Right cardiac atrium (tissue), 5 donors: ENCODE measurements around the gene TMEM123. TPM values are rescaled to one million over a fixed set of nuclear protein-coding genes. Genes with fewer than 3 reads are reported as not detected.
"Not testable (repeated sequence)": the region's sequence is repeated elsewhere in the genome, so short reads cannot be mapped to it uniquely, and the experiment has no call there.

Experiments
- ATAC-seq, 2 donors: fragments of 200-7000 bp; cut with Tn5 transposase; one replicate each; pipeline versions ENCODE4 v1.8.0 to v1.9.1; 2020; ENCODE audit warnings: moderate library complexity in 2 of 2, mild to moderate bottlenecking in 1 of 2
- DNase-seq, 3 donors: peaks; one replicate each; pipeline ENCODE4 v3.0.0-alpha.2; 2020
- H3K27ac ChIP-seq: one replicate; pipeline ENCODE4 v1.5.1; 2013; ENCODE audit warnings: mild to moderate bottlenecking, low read length, control low read depth, moderate library complexity
- H3K27me3 ChIP-seq: one replicate; pipeline ENCODE4 v1.6.1; 2013; ENCODE audit not compliant: control insufficient read depth, insufficient read depth
- H3K4me1 ChIP-seq: one replicate; pipeline ENCODE4 v1.6.1; 2013; ENCODE audit warnings: low read length; ENCODE audit not compliant: control insufficient read depth, insufficient read depth
- H3K4me3 ChIP-seq: one replicate; pipeline ENCODE4 v1.5.1; 2013; ENCODE audit warnings: low read length, control low read depth
- H3K9me3 ChIP-seq: one replicate; pipeline ENCODE4 v1.6.1; 2013; ENCODE audit warnings: low read length; ENCODE audit not compliant: control insufficient read depth
- WGBS: extraction: QIAGEN DNeasy Blood & Tissue Kit; methylation state at CpG from one replicate; pipeline ENCODE4 v1.1.7; 2013; 5-methylcytosine and 5-hydroxymethylcytosine counted together
- intact Hi-C, 4 donors: fragments of 100-400 bp; cut with DNase I; formaldehyde crosslinking; loops; one replicate each; pipeline versions ENCODE4 v1.11.0 to v1.14.0; 2022 to 2023
- polyA plus RNA-seq: library from polyadenylated mRNA; stranded (reverse); fragments of 200-250 nt; gene quantifications from one replicate; pipeline ENCODE4 v1.2.3, GENCODE V29; 2013
- total RNA-seq, 4 donors: library from RNA; stranded (reverse); fragmentation: NEBNext Ultra II Directional; extraction: Animal tissue kit (Norgen Biotek cat#: 25700); gene quantifications; one replicate each; pipeline ENCODE4 v1.2.1, GENCODE V29; 2021
- donor health status: healthy with polysubstance abuse.
- donor health status: DM: no; HTN: yes; CAD: no.
- donor health status: DM: no; HTN: no; CAD: no.
- donor health status: DM: no; HTN: yes; CAD: no; lungs with severe emphysema.
- donor health status: DM: yes; HTN: yes; CAD: no.

Gene TMEM123
- total and polyA plus RNA-seq, 5 donors, result 52.4 to 106 (median 101) TPM

DNA sequence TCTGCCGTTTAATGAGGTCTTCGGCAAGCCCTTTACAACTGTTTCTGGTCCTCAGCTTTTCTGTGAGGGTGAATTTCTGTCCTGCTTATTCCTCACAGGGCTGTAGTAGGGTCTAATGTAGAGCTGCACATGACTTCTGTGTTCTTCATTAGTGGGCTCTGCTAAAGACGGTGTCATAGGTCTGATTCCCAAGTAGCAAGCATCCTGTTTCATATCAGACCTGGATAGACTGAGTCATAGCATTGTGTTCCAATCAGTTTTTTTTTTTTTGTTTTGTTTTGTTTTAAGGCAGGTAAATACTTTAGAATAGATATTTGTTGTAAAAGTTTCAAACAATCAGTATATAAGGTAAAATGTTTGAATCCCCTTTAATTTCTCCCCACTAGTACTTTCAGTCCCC, 70.2 kb downstream of the TMEM123 start:
- ATAC-seq (peak in 1 of 2 donors; percentile 67), DNase-seq (no peak)
- H3K9me3 ChIP-seq, result no peaks in the 10 kb centered on the region
- H3K27me3 ChIP-seq, result no peaks in the 10 kb centered on the region
- no peak overlapping the region for H3K4me3 ChIP-seq
- 81% methylated on average over 3 of the region's 3 CpGs for WGBS
- intact Hi-C loops, result loop anchor here in 1 of 4 donors (10.0 kb wide), 1 partner anchor 72 kb away; the partner anchor contains the start of gene TMEM123
- peaks cover 2% of the 10 kb centered on the region for H3K4me1 ChIP-seq
- no peak overlapping the region for H3K27ac ChIP-seq

GRCh38 chr11:102378818-102379217, 73.7 kb downstream of the TMEM123 start:
- DNase-seq (no peak), ATAC-seq (no peak)
- H3K9me3 ChIP-seq, result no peaks in the 10 kb centered on the region
- H3K27me3 ChIP-seq, result no peaks in the 10 kb centered on the region
- H3K4me1 ChIP-seq, result no peaks in the 10 kb centered on the region
- H3K4me3 ChIP-seq, result no peak overlapping the region
- no peak overlapping the region for H3K27ac ChIP-seq
- intact Hi-C loops, result no loop called here

DNA sequence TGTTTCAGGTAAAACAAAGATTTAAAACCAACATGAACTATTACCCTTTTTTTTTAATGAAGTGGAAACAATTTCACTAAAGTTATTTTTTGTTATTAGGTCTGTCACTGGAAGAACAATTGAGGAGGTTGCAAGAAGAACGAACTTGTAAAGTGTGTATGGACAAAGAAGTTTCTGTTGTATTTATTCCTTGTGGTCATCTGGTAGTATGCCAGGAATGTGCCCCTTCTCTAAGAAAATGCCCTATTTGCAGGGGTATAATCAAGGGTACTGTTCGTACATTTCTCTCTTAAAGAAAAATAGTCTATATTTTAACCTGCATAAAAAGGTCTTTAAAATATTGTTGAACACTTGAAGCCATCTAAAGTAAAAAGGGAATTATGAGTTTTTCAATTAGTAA, 74.7 kb downstream of the TMEM123 start:
- Histone ChIP-seq H3K4me1 (no peaks in the 10 kb centered on the region), H3K9me3 (no peaks in the 10 kb centered on the region), H3K4me3 (no peak overlapping the region), H3K27me3 (no peaks in the 10 kb centered on the region), H3K27ac (no peak overlapping the region)
- 84% methylated on average over 2 of the region's 2 CpGs for WGBS
- ATAC-seq, result no peak
- no peak for DNase-seq
- intact Hi-C loops, result no loop called here

GRCh38 chr11:102375720-102376399, 76.7 kb downstream of the TMEM123 start:
- intact Hi-C loops, result no loop called here
- ATAC-seq (no peak), DNase-seq (no peak)
- Histone ChIP-seq H3K4me3 (no peak overlapping the region), H3K27ac (no peak overlapping the region), H3K4me1 (no peaks in the 10 kb centered on the region), H3K27me3 (no peaks in the 10 kb centered on the region), H3K9me3 (no peaks in the 10 kb centered on the region)
- WGBS, result 93% methylated on average over 5 of the region's 5 CpGs

GRCh38 chr11:102374633-102375424, 77.7 kb downstream of the TMEM123 start:
- H3K4me1 ChIP-seq, ATAC-seq, H3K27me3 ChIP-seq, intact Hi-C loops, H3K27ac ChIP-seq, H3K9me3 ChIP-seq, DNase-seq, H3K4me3 ChIP-seq: not testable (repeated sequence)
- WGBS, result 85% methylated on average over 31 of the region's 31 CpGs

- no peak overlapping the region for H3K4me3 ChIP-seq
- 94% methylated on average over 3 of the region's 3 CpGs for WGBS
- no peaks in the 10 kb centered on the region for H3K27me3 ChIP-seq
- H3K9me3 ChIP-seq, result no peaks in the 10 kb centered on the region
- H3K4me1 ChIP-seq, result no peaks in the 10 kb centered on the region
- intact Hi-C loops, result no loop called here
- H3K27ac ChIP-seq, result no peak overlapping the region
- ATAC-seq, result no peak
- DNase-seq, result no peak
These were observed 84.1 kb downstream of the TMEM123 start for GRCh38 chr11:102368472-102368871.

- DNase-seq, result no peak
- ATAC-seq, result peak in 1 of 2 donors; percentile 21
- H3K27me3 ChIP-seq, result no peaks in the 10 kb centered on the region
- no peaks in the 10 kb centered on the region for H3K9me3 ChIP-seq
- intact Hi-C loops, result no loop called here
- WGBS, result 26% methylated on average over 6 of the region's 6 CpGs
- H3K27ac ChIP-seq, result no peak overlapping the region
- no peak overlapping the region for H3K4me3 ChIP-seq
- no peaks in the 10 kb centered on the region for H3K4me1 ChIP-seq
These were observed 85.2 kb downstream of the TMEM123 start for GRCh38 chr11:102367364-102367763.

DNA sequence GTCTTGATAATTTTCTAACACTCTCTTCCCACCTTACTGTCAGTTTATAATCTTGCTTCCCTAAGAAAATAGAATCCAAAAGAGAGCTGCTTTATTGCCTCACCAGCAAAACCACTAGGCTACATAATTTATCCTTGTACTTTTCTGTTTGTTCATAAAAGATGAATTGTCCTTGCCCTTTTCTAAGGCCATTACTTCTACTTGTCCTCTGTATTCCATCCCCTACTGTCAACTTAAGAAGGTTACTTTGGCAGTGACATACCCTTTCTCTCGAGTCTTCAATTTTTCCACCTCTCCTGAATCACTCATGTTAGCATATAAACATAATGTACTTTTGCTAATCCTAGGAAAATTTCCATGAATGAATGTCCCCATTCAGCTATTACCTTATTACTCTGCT, 87.6 kb downstream of the TMEM123 start:
- H3K9me3 ChIP-seq, result no peaks in the 10 kb centered on the region
- ATAC-seq (no peak), DNase-seq (no peak)
- H3K27ac ChIP-seq, result no peak overlapping the region
- no peaks in the 10 kb centered on the region for H3K27me3 ChIP-seq
- no peak overlapping the region for H3K4me3 ChIP-seq
- WGBS, result 84% methylated on average over 1 of the region's 1 CpG
- H3K4me1 ChIP-seq, result no peaks in the 10 kb centered on the region
- intact Hi-C loops, result no loop called here

DNA sequence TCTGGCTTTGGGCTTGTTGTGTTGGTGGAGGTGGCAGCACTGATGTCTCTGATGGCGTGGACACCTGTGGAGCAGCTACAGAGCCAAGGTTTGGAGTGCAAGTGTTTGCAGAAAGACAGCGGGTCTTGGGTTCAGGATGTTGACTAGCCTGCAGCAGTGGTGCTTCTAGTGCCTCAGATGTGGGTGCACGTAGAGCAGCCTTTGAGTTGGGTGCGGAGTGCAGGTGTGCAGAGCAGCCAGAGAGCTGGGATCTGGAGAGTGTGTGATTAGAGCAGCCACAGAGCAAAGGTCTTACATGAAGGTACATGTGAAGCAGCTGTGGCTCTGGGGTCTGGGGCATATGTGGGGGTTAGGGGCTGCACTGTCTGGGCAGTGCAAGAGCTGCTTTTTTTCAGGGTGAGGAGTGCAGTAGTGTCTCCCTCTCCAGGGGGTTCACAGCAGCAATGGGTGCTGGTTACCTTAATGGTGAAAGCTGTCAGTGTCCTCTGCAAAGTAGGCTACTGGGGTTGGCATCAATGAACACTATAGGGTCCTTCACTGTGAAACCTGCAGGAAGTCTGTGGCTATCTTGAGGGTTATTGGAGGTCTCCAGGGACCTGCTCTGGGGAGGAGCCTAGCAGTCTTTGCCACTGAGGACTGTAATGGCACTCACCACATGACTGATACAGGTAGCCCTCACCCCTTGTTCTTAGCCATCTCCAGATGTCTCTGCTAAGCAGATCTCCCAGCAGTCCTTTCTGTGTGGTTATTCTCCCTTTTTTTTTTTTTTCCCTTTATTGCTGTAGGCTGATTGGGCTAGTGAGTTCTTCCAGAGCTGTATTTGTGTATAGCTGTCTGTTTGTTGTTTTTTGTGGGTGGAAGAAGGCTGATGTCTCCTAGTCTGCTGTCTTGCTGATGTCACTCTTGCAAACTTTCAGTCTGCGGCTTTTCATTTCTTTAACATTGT, 91.2 kb downstream of the TMEM123 start:
- no peaks in the 10 kb centered on the region for H3K9me3 ChIP-seq
- H3K4me3 ChIP-seq, result no peak overlapping the region
- no peak overlapping the region for H3K27ac ChIP-seq
- intact Hi-C loops, result no loop called here
- H3K27me3 ChIP-seq, result no peaks in the 10 kb centered on the region
- ATAC-seq (peak; percentile 18 to 29), DNase-seq (no peak)
- no peaks in the 10 kb centered on the region for H3K4me1 ChIP-seq
- 97% methylated on average over 5 of the region's 5 CpGs for WGBS

DNA sequence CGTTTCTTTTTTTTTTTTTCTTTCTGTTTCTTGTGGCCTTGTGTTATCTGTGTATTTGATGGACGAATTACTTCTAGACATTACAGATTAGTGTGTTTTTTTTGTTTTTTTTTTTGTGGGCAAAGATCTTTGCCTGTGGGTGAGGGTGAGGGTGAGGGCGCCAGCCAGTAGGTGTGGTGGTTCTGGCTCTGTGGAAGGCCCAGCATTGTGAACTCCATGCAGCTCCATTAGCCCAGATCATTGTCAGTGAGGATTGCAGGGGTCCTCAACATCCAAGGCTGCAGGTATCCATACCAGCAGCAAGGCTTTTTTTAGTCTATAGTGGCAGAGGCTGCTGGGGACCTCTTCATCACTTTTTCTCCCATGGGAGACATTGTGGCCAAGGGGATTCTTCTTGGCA, 91.9 kb downstream of the TMEM123 start:
- Histone ChIP-seq H3K4me3 (no peak overlapping the region), H3K9me3 (no peaks in the 10 kb centered on the region), H3K27me3 (no peaks in the 10 kb centered on the region), H3K27ac (no peak overlapping the region), H3K4me1 (no peaks in the 10 kb centered on the region)
- 96% methylated on average over 3 of the region's 3 CpGs for WGBS
- DNase-seq (no peak), ATAC-seq (no peak)
- intact Hi-C loops, result no loop called here

DNA sequence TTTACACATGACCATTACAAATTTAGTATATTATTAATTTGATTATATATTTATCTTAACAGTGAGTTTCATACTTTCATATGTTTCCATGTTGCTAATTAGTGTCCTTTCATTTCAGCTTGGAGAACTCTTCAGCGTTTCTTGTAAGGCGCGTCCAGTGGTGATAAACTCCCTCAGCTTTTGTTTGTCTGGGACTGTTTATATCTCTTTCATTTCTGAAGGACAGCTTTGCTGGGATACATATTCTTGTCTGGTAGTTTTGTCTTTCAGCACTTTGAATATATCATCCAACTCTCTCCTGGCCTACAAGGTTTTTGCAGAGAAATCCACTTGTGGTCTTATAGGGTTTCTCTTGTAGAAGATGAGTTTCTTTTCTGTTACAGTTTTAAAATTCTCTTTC, 93.2 kb downstream of the TMEM123 start:
- DNase-seq, result no peak
- 79% methylated on average over 3 of the region's 3 CpGs for WGBS
- Histone ChIP-seq H3K27ac (no peak overlapping the region), H3K9me3 (no peaks in the 10 kb centered on the region), H3K4me3 (no peak overlapping the region), H3K27me3 (no peaks in the 10 kb centered on the region), H3K4me1 (no peaks in the 10 kb centered on the region)
- intact Hi-C loops, result no loop called here
- no peak for ATAC-seq
